GM18517 (cell line): ENCODE data around the gene TRAK1.

ENCODE experiments used
- ATAC-seq: cut with Tn5 transposase; IDR thresholded peaks from one replicate; pipeline ENCODE4 v1.9.1; 2021; ENCODE audit warnings: mild to moderate bottlenecking, moderate library complexity; ENCODE audit not compliant: unreplicated experiment

The TRAK1 gene

DNA sequence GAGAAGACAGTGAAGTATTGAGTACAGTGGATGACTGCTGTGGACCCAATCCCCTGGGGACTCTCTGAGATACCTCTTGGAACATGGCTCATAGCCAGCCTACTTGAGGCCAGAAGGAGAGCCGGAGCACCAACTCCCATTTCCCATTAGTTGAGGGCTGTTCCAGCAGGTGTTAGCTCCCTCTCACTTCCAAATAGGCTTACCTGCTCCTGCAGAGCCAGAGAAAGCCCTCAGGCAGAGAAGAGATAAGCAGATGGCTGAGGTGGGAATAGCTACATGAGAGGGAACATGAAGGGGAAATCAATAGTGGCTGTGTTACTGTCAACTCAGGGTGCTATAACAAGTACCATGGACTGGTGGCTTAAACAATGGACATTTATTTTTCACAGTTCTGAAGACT, 179.4 kb downstream of the TRAK1 start:
- ATAC-seq: no peak

DNA sequence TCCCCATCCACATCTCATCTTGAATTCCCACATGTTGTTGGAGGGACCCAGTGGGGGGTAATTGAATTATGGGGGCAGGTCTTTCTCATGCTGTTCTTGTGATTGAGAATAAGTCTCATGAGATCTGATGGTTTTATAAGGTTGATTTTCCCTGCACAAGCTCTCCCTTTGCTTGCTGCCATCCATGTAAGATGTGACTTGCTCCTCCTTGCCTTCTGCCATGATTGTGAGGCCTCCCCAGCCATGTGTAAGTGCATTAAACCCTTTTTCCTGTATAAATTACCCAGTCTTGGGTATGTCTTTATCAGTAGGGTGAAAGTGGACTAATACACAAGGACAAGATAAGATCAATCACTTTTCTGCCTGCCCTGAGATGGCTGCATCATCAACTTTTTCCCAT, 180.6 kb downstream of the TRAK1 start:
- ATAC-seq: no peak

DNA sequence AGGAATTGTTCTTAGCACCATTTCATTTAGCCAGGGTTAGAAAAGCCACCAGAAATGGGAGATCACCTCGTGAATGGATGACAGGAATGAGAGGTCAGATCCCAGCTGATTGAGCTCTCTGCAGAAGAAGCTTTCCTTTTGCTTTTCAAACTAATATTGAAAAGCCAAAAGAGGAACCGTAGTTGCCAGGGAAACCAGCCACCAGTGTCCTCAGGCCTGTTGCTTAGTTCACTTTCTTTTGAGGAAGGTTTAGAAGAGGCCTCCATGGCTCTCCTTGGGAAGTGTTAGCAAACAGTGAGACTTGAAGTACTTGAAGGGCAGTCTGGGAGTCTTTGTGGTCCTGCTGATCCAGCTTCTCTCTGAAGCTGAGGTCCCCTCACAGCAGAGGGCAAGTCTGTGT, 182.2 kb downstream of the TRAK1 start:
- ATAC-seq: no peak

DNA sequence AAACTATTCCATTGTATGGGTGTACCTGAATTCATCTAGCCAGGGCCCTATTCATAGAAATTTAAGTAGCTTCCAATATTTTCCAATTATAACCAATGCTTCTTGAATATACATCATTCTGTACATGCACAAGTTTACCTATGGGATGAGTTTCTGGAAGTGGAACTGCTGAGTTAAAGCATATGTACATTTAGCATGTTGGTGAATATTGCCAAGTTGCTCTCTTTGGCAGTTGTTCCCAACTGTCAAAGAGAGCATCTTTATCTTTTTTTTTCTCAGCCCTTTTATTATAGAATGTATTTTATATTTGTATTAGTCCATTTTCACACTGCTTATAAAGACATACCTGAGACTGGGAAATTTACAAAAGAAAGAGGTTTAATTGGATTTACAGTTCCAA, 183.1 kb downstream of the TRAK1 start:
- ATAC-seq: no peak

DNA sequence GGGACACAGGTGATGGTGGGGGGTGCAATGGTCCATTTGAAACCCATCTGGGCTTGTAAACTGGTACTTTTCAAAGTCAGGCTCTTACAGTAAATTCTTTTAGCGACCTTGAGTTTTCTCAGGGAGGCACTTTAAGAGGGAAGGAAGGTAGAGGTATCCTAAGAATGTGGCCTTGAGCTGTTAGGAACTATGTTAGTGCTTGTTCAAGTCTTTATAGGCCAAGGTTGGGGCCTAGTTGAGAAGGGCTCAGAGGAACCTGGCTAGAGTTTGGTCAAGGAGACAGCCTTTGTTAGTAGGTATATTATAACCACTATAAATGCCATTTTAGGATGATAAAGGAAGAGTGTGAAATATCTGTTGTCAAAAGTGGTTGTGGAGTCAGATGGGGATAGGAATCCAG, 184.1 kb downstream of the TRAK1 start:
- ATAC-seq: no peak
